Skeletal muscle satellite cell (primary cell): ENCODE measurements around the gene AKIP1. TPM values are rescaled to one million over a fixed set of nuclear protein-coding genes. Genes with fewer than 3 reads are reported as not detected.
A peak's percentile ranks its signal among the peaks of the same experiment; 100 is the strongest.

Source experiments
- H3K27me3 ChIP-seq: 2 replicates; pipeline ENCODE4 v1.7.0; 2013; ENCODE audit warnings: low read length; ENCODE audit not compliant: control insufficient read depth, insufficient read depth
- H3K36me3 ChIP-seq: 2 replicates; pipeline ENCODE4 v1.7.0; 2013; ENCODE audit warnings: mild to moderate bottlenecking, control low read depth, low read length; ENCODE audit not compliant: insufficient read depth
- H3K4me1 ChIP-seq: 2 replicates; pipeline ENCODE4 v1.7.0; 2013; ENCODE audit warnings: low read length; ENCODE audit not compliant: control insufficient read depth, insufficient read depth
- H3K4me2 ChIP-seq: 2 replicates; pipeline ENCODE4 v1.7.0; 2013; ENCODE audit warnings: mild to moderate bottlenecking, low read length
- H3K4me3 ChIP-seq: 2 replicates; pipeline ENCODE4 v1.7.0; 2013; ENCODE audit warnings: low read length
- H3K9ac ChIP-seq: 2 replicates; pipeline ENCODE4 v1.7.0; 2013; ENCODE audit warnings: mild to moderate bottlenecking, low read depth, low read length, moderate library complexity
- H3K9me3 ChIP-seq: replicated peaks from 2 replicates; pipeline ENCODE4 v1.7.0; 2013; ENCODE audit warnings: mild to moderate bottlenecking, control low read depth, low read length
- small RNA-seq: library from RNA; depleted of rRNA; stranded (forward); fragments of <200 nt; gene quantifications from one replicate; pipeline ENCODE3, GENCODE V24; 2012

Gene AKIP1

GRCh38 chr11:8964324-8965320, 53.6 kb downstream of the AKIP1 start, which contains the start of gene TMEM9B:
TSS of gene TMEM9B (minus strand) at chr11:8964442. CDS start at chr11:8964313, 129 bp downstream.
- H3K27me3 ChIP-seq = no peaks in the 10 kb centered on the region
- no peaks in the 10 kb centered on the region for H3K36me3 ChIP-seq
- H3K4me2 ChIP-seq = peak within 1 kb of the TSS; percentile 93
- H3K9ac ChIP-seq = peak within 1 kb of the TSS; percentile 95
- peaks cover 22% of the 10 kb centered on the region for H3K4me1 ChIP-seq
- peak within 1 kb of the TSS; percentile 99 for H3K4me3 ChIP-seq
- H3K9me3 ChIP-seq = no peaks in the 10 kb centered on the region

GRCh38 chr11:8967184-8967583, 56.2 kb downstream of the AKIP1 start:
- H3K36me3 ChIP-seq = no peaks in the 10 kb centered on the region
- H3K4me2 ChIP-seq = no peak overlapping the region
- no peak overlapping the region for H3K9ac ChIP-seq
- no peak overlapping the region for H3K4me3 ChIP-seq
- no peaks in the 10 kb centered on the region for H3K27me3 ChIP-seq
- no peaks in the 10 kb centered on the region for H3K9me3 ChIP-seq
- peaks cover 18% of the 10 kb centered on the region for H3K4me1 ChIP-seq

Small RNAs within 50 kb of the gene (small RNA-seq; reads per million reads assigned to genes)
- gene RF00019 = not detected
